HL-60 (cell line): ENCODE measurements around the gene RAB15.

ENCODE experiments used
- DNase-seq, 2 experiments: peaks; one replicate each; pipeline ENCODE4 v3.0.0-alpha.2; 2010 to 2020; ENCODE audit warnings: low read depth in 1 of 2, low spot score in 1 of 2
- H3K27ac ChIP-seq: fragments of 250-450 bp; sonication (Bioruptor Pico); replicated peaks from 2 replicates; pipeline ENCODE4 v1.5.1; 2020; ENCODE audit warnings: mild to moderate bottlenecking, moderate library complexity
- H3K27me3 ChIP-seq: fragments of 250-450 bp; sonication (Bioruptor Pico); 2 replicates; pipeline ENCODE4 v1.5.1; 2021; ENCODE audit warnings: mild to moderate bottlenecking, moderate library complexity; ENCODE audit not compliant: insufficient read depth, poor library complexity, severe bottlenecking
- H3K4me3 ChIP-seq: replicated peaks from 2 replicates; pipeline ENCODE4 v1.5.1; 2011; ENCODE audit warnings: mild to moderate bottlenecking, control low read depth, low read length; ENCODE audit not compliant: insufficient read depth
- CTCF ChIP-seq: IDR thresholded peaks from one replicate; pipeline ENCODE4 v1.5.1; 2011; ENCODE audit warnings: low read length, control low read depth, inconsistent platforms; ENCODE audit not compliant: insufficient read depth
- GABPA ChIP-seq: IDR thresholded peaks from 2 replicates; pipeline ENCODE4 v1.6.1; 2012; ENCODE audit warnings: low read depth
- POLR2AphosphoS5 ChIP-seq: IDR thresholded peaks from 2 replicates; pipeline ENCODE4 v1.6.1; 2012; ENCODE audit warnings: low read depth
- SPI1 ChIP-seq: IDR thresholded peaks from 2 replicates; pipeline ENCODE4 v1.6.1; 2012; ENCODE audit warnings: low read depth, mild to moderate bottlenecking, borderline replicate concordance
- TF ChIP-seq, protein P1 (sequence below): IDR thresholded peaks from 2 replicates; pipeline ENCODE4 v1.6.1; 2012; ENCODE audit warnings: low read depth; ENCODE audit not compliant: insufficient replicate concordance

The RAB15 gene

DNA sequence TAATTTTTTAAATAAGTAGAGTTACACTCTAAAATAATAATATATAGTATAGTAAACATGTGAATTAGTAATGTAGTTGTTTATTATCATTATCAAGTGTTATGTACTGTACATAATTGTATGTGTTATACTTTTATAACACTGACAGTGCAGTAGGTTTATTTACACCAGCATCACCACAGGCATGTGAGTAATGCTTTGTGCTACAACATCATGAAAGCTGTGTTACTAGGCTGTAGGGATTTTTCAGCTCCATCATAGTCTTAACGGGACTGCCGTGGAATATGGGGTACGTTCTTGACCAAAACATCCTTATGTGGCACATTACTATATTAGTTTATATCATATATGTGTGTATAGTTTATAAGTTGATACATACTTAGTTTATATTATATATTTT lies 23.2 kb upstream of the RAB15 start:
- H3K4me3 ChIP-seq, result no peak overlapping the region
- TF ChIP-seq POLR2AphosphoS5 (no peak), CTCF (no peak), GABPA (no peak), SPI1 (no peak)
- TF ChIP-seq, protein P1, sequence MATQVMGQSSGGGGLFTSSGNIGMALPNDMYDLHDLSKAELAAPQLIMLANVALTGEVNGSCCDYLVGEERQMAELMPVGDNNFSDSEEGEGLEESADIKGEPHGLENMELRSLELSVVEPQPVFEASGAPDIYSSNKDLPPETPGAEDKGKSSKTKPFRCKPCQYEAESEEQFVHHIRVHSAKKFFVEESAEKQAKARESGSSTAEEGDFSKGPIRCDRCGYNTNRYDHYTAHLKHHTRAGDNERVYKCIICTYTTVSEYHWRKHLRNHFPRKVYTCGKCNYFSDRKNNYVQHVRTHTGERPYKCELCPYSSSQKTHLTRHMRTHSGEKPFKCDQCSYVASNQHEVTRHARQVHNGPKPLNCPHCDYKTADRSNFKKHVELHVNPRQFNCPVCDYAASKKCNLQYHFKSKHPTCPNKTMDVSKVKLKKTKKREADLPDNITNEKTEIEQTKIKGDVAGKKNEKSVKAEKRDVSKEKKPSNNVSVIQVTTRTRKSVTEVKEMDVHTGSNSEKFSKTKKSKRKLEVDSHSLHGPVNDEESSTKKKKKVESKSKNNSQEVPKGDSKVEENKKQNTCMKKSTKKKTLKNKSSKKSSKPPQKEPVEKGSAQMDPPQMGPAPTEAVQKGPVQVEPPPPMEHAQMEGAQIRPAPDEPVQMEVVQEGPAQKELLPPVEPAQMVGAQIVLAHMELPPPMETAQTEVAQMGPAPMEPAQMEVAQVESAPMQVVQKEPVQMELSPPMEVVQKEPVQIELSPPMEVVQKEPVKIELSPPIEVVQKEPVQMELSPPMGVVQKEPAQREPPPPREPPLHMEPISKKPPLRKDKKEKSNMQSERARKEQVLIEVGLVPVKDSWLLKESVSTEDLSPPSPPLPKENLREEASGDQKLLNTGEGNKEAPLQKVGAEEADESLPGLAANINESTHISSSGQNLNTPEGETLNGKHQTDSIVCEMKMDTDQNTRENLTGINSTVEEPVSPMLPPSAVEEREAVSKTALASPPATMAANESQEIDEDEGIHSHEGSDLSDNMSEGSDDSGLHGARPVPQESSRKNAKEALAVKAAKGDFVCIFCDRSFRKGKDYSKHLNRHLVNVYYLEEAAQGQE, result no peak
- DNase-seq, result no peak
- no peaks in the 10 kb centered on the region for H3K27me3 ChIP-seq
- H3K27ac ChIP-seq, result no peak overlapping the region

- no peak for TF ChIP-seq GABPA
- TF ChIP-seq, protein P1, result no peak
- TF ChIP-seq CTCF, result no peak
- TF ChIP-seq POLR2AphosphoS5, result no peak
- no peak for TF ChIP-seq SPI1
- H3K27ac ChIP-seq, result peak overlapping the region; percentile 61
Measured at GRCh38 chr14:64994540-64994939, 22.4 kb upstream of the RAB15 start.

GRCh38 chr14:64993266-64993930 lies 21.3 kb upstream of the RAB15 start:
- DNase-seq, result peak in 1 of 2 experiments; percentile 42
- H3K27me3 ChIP-seq, result no peaks in the 10 kb centered on the region
- peak overlapping the region; percentile 61 for H3K27ac ChIP-seq
- TF ChIP-seq CTCF, result no peak
- no peak for TF ChIP-seq GABPA
- no peak for TF ChIP-seq POLR2AphosphoS5
- no peak for TF ChIP-seq SPI1
- TF ChIP-seq, protein P1, result no peak
- H3K4me3 ChIP-seq, result no peak overlapping the region

More at GRCh38 chr14:64994540-64994939, 22.4 kb upstream of the RAB15 start:
- Histone ChIP-seq H3K27me3 (no peaks in the 10 kb centered on the region), H3K4me3 (no peak overlapping the region)
- DNase-seq, result no peak
